Myocyte (in vitro differentiated cells): ENCODE measurements around the gene YBEY. TPM values are rescaled to one million over a fixed set of nuclear protein-coding genes. Genes with fewer than 3 reads are reported as not detected.
"Not testable (repeated sequence)": the region's sequence is repeated elsewhere in the genome, so short reads cannot be mapped to it uniquely, and the experiment has no call there.

Source experiments
- DNase-seq: peaks from one replicate; pipeline ENCODE4 v3.0.0-alpha.2; 2012; ENCODE audit warnings: low read depth
- total RNA-seq: library from RNA; depleted of rRNA; stranded (reverse); fragments of >200 nt; gene quantifications from 2 replicates; pipeline ENCODE4 v1.2.3, GENCODE V29; 2014

The YBEY gene
- total RNA-seq, 1 donor from 2014 or later = 31.5 TPM

DNA sequence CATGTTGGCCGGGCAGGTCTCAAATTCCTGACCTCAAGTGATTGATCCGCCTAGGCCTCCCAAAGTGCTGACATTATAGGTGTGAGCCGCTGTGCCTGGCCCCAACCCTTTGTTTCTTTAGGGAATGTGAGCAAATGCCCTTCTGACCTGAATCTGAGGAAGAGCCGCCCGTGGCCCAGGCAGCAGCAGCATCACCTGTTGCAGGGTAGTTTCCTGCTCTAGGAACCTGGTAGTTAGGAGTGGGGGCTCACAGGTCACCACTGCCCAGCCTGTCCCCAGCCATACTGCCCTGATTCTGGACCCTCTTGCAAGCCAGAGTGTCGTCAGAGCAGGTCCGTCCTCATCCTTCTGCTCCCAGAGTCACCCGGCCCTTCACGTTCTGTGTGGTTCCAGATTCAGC lies 13.0 kb downstream of the YBEY start:
- DNase-seq = no peak

DNA sequence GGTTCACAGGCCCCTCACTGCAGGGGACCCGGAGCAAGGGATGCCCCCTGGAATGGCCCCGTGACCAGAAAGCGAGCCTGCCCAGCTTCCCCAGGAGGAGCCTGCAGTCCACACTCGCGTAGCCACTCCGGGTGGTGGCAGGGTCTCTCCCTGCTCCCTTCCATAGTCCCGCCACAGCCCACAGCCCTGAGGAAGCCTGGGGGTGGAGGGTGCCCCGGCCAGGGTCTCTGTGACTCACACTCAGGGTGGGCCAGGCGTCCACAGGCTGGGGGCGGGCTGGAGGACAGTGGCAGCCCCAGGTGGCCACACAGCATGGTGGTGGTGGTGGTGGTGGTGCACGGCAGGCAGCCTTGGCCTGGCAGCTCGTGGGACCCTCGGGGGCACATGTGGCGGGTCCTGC lies 15.6 kb downstream of the YBEY start:
- DNase-seq = no peak

GRCh38 chr21:46304437-46304836 lies 18.3 kb downstream of the YBEY start:
- DNase-seq = no peak

- no peak for DNase-seq
These were observed 18.8 kb downstream of the YBEY start for GRCh38 chr21:46304955-46305354.

DNA sequence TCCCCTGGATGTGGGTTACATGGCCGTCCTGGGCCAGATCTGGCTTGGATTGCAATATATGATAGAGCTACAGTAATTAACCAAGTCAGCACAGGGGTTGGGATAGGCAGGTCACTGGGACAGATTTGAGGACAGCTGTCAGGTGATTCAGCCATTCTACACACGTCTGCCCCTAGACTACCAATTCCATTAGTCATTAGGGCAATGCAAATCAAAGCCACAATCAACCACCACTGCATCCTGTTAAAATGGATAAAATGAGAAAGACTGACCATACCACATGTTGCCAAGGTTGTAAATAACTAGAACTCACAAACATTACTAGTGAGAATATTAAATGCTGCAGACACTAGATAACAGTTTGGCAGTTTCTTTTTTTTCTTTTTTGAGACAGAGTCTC lies 21.5 kb downstream of the YBEY start:
- peak; percentile 87 for DNase-seq

GRCh38 chr21:46308431-46308830 lies 22.3 kb downstream of the YBEY start:
- peak; percentile 58 for DNase-seq

- not testable (repeated sequence) for DNase-seq
These were observed 24.1 kb downstream of the YBEY start for GRCh38 chr21:46310260-46310659.

GRCh38 chr21:46311568-46311967 lies 25.4 kb downstream of the YBEY start:
- no peak for DNase-seq

DNA sequence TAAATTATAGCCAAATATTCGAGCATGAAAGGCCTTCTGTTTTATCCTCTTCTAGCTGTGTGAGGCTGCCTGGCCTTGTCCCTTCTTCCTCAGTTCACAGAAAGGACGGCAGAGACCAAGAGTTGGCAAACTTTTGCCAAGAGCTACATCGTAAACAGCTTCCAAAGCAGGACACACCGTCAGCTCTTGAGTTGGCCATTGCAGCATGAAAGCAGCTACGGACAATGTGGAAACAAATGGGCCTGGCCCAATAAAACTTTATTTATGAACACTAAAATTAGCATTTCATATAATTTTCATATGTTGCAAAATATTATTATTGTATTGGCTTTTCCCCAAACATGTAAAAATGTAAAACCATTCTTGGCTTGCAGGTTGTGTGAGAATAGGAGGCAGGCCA lies 26.8 kb downstream of the YBEY start:
- DNase-seq = no peak

DNA sequence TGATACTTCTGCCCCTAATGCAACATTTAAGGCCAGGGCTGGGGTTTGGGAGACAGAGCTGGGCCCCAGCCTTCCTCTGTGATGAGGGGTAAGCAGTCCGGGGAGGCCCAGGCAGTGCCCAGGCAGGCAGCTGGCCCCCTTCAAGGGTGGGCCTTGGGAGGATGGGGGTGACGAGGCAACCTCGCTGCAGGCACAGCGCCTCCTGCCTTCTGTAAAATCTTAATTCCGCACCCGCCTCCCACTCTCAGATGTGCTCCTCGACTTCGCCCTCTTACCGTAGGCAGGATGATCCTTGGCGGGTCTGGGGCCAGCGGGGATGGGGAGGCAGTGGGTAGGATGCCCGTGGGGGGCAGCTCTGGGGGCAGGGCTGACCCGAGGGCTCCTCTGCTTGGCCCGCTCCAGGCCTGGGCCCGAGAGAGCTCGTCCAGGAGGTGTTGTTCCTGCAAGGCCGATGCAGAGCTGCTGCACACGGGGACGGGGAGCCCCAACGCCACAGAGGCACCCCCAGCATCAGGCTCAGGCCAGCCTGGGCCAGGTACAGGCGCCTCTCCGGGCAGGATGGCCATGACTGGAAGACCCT lies 28.4 kb downstream of the YBEY start:
- DNase-seq = no peak

- DNase-seq = no peak
These were observed 30.7 kb downstream of the YBEY start for GRCh38 chr21:46316708-46317324.

GRCh38 chr21:46317710-46318463 lies 31.7 kb downstream of the YBEY start:
- no peak for DNase-seq

- no peak for DNase-seq
These were observed 32.3 kb downstream of the YBEY start for GRCh38 chr21:46318464-46318845.

- DNase-seq = no peak
These were observed 33.0 kb downstream of the YBEY start for GRCh38 chr21:46319186-46319585.

DNA sequence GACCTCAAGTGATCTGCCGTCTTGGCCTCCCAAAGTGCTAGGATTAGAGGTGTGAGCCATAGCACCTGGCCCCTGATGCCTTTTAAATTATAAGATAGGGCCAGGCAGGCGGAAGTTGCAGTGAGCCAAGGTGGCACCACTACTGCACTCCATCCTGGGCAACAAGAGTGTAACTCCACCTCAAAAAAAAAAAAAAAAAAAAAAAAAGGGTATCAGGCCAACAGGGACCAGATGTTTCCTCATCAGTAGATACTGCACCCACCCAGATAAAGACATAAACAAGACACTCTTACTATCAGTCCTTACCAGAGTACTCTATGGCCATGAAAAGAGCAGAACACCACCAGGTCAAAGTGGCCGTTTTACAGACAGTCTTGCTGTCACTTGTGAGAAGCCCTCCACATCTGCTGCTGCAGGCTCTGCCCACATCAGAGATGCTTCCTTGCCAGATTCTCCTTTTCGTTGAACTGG lies 34.2 kb downstream of the YBEY start:
- DNase-seq = no peak

- peak; percentile 37 for DNase-seq
These were observed 36.4 kb downstream of the YBEY start for GRCh38 chr21:46322351-46323226.

- DNase-seq = no peak
These were observed 37.1 kb downstream of the YBEY start for GRCh38 chr21:46323227-46323709.

GRCh38 chr21:46323710-46324389 lies 37.7 kb downstream of the YBEY start, which contains the start of the genes C21orf58 and PCNT:
C21orf58 (minus strand) TSS chr21:46323870; CDS start chr21:46322738, 1,132 bp downstream.
PCNT (plus strand) TSS chr21:46324156; CDS start chr21:46324229, 73 bp downstream.
- DNase-seq = peak; percentile 97

DNA sequence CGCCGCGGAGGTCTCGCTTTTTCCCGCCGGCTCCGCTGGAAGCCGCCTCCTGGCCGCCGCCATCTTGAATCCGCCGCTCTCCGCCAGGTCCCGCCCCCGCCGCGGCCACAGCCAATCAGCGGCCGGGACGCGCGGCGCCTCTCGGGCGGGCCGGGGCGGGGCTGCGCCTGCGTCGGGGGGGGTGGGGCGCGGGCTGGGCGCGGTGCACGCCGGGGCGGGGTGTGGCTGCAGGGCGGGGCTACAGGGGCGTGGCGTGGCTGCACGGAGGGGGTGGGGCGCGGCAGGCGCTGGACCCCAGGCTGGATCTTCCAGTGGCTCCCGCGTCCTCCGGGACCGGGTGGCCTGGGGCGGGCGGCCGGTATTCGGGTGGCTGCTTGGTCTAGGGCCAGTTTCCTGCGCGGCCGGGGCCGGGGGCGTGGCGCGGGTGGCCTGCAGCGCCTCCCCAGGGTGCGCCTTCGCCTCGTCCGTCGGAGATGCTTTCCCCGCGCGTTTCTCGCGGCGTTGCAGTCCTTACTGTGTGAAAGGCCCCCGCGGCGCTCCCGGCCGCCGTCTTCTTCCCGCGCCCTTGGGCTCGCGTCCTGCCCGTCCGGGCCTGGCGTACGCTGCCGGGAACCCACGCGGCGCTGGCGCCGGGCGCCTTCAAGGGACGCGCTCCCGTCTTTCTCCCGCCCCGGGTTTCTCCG lies 38.4 kb downstream of the YBEY start:
- DNase-seq = peak; percentile 81
